Thyroid gland (tissue), 4 donors: Measurements from ENCODE around the gene PRODH. TPM values are rescaled to one million over a fixed set of nuclear protein-coding genes. Genes with fewer than 3 reads are reported as not detected.

Experiments used
- total RNA-seq, 4 donors: library from RNA; depleted of rRNA; stranded (reverse); fragments of >200 nt; gene quantifications; one replicate each; pipeline ENCODE4 v1.2.3, GENCODE V29; 2016

PRODH gene
- total RNA-seq, 4 donors from 2014 or later: 1.6 to 10.2 (median 5.2) TPM

Other genes with a start within 250 kb of the PRODH start
- gene DGCR6, start 30.0 kb downstream of the PRODH start, total RNA-seq: 10 to 100 TPM in 1 of 4 donors, 1 to 10 TPM in 3; 5.4 to 33.3 (median 7.9) TPM
- 100 to 1,000 TPM in 1 of 4 donors, 10 to 100 TPM in 3; 49.3 to 106 (median 86.9) TPM for gene DGCR2, start 186.1 kb upstream of the PRODH start, total RNA-seq
- gene TSSK2, start 195.0 kb upstream of the PRODH start, total RNA-seq: under 1 TPM in 3 of 4 donors, not detected in 1; 0.59 to 0.94 (median 0.78) TPM
- gene ESS2, start 208.4 kb upstream of the PRODH start, total RNA-seq: 10 to 100 TPM; 12.1 to 17.7 (median 15.0) TPM
- gene GSC2, start 214.0 kb upstream of the PRODH start, total RNA-seq: not detected
- 10 to 100 TPM; 38.7 to 79.9 (median 62.1) TPM for gene SLC25A1, start 242.4 kb upstream of the PRODH start, total RNA-seq